PC-3 (cell line): ENCODE measurements around the gene NOC2L. TPM values are rescaled to one million over a fixed set of nuclear protein-coding genes. Genes with fewer than 3 reads are reported as not detected.
A peak's percentile ranks its signal among the peaks of the same experiment; 100 is the strongest.

Source experiments
- ATAC-seq: fragments of 200-7000 bp; cut with Tn5 transposase; 2 replicates; pipeline ENCODE4 v1.9.1; 2020; ENCODE audit warnings: mild to moderate bottlenecking, moderate library complexity
- BruUV-seq: library from RNA; stranded (reverse); fragments of 400-500 nt; replicated peaks from 2 replicates; lab custom pipeline; 2021; lab: Mats Ljungman, UMichigan
- CTCF ChIA-PET: fragments of 300-600 bp; sonication (Branson Sonifier 250); formaldehyde crosslinking; loops from one replicate; lab custom pipeline; 2022; ENCODE audit warnings: antibody characterized with exemption; lab: Charles Lee
- POLR2A ChIA-PET: fragments of 300-600 bp; sonication (Branson Sonifier 250); formaldehyde crosslinking; loops from one replicate; lab custom pipeline; 2022; ENCODE audit warnings: antibody characterized with exemption; ENCODE audit not compliant: unreplicated experiment; lab: Charles Lee
- DNase-seq: peaks from one replicate; pipeline ENCODE4 v3.0.0-alpha.2; 2015
- H2AFZ ChIP-seq: fragments of 300-600 bp; sonication (generic); 2 replicates; pipeline ENCODE4 v1.6.0; 2016; ENCODE audit warnings: antibody characterized with exemption, low read length
- H3F3A ChIP-seq: fragments of 300-600 bp; sonication (generic); one replicate; pipeline ENCODE4 v1.6.0; 2017; ENCODE audit warnings: antibody characterized with exemption, low read length, control low read depth, mild to moderate bottlenecking; ENCODE audit not compliant: unreplicated experiment
- H3K27ac ChIP-seq: fragments of 300-600 bp; sonication (generic); 2 replicates; pipeline ENCODE4 v1.5.1; 2016; ENCODE audit warnings: mild to moderate bottlenecking, low read length
- H3K27me3 ChIP-seq: fragments of 300-600 bp; sonication (generic); 2 replicates; pipeline ENCODE4 v1.6.1; 2016; ENCODE audit warnings: low read length, mixed read lengths
- H3K36me3 ChIP-seq: fragments of 300-600 bp; sonication (generic); 2 replicates; pipeline ENCODE4 v1.6.1; 2016; ENCODE audit warnings: low read depth, mixed run types, low read length, mixed read lengths
- H3K4me1 ChIP-seq: fragments of 300-600 bp; sonication (generic); 2 replicates; pipeline ENCODE4 v1.5.1; 2016; ENCODE audit warnings: low read length; ENCODE audit not compliant: insufficient read depth
- H3K4me2 ChIP-seq: fragments of 300-600 bp; sonication (generic); 2 replicates; pipeline ENCODE4 v1.6.0; 2016; ENCODE audit warnings: low read length
- H3K4me3 ChIP-seq: fragments of 300-600 bp; sonication (generic); 2 replicates; pipeline ENCODE4 v1.5.1; 2016; ENCODE audit warnings: mild to moderate bottlenecking, low read length, mixed read lengths
- H3K79me2 ChIP-seq: fragments of 300-600 bp; sonication (generic); 2 replicates; pipeline ENCODE4 v1.6.1; 2017; ENCODE audit warnings: low read length, mixed read lengths
- H3K9ac ChIP-seq: fragments of 300-600 bp; sonication (generic); 2 replicates; pipeline ENCODE4 v1.6.0; 2016; ENCODE audit warnings: mild to moderate bottlenecking, low read length
- H3K9me2 ChIP-seq: fragments of 300-600 bp; sonication (generic); replicated peaks from 2 replicates; pipeline ENCODE4 v1.6.1; 2016; ENCODE audit warnings: mixed run types, low read length, mixed read lengths
- H3K9me3 ChIP-seq: fragments of 300-600 bp; sonication (generic); 2 replicates; pipeline ENCODE4 v1.6.1; 2016; ENCODE audit warnings: low read length, mixed read lengths
- H4K20me1 ChIP-seq: fragments of 300-600 bp; sonication (generic); 2 replicates; pipeline ENCODE4 v1.6.1; 2016; ENCODE audit warnings: low read length, mixed read lengths
- CTCF ChIP-seq: fragments of 300-600 bp; sonication (generic); conservative IDR thresholded peaks from 2 replicates; pipeline ENCODE4 v1.5.1; 2017; ENCODE audit warnings: antibody characterized with exemption, low read depth, mild to moderate bottlenecking, low read length
- EZH2 ChIP-seq: fragments of 300-600 bp; sonication (generic); IDR thresholded peaks from one replicate; pipeline ENCODE4 v1.6.1; 2017; ENCODE audit warnings: antibody characterized with exemption, mild to moderate bottlenecking, low read length; ENCODE audit not compliant: unreplicated experiment
- EZH2phosphoT487 ChIP-seq: fragments of 300-600 bp; sonication (generic); IDR thresholded peaks from 2 replicates; pipeline ENCODE4 v1.6.1; 2018; ENCODE audit warnings: mild to moderate bottlenecking, antibody characterized with exemption, low read length, borderline replicate concordance
- intact Hi-C: fragments of 100-400 bp; cut with micrococcal nuclease; formaldehyde crosslinking; loops from 2 replicates; pipeline ENCODE4 v1.9.0; 2023
- total RNA-seq: library from RNA; depleted of rRNA; stranded (reverse); fragments of >200 nt; gene quantifications from 2 replicates; pipeline ENCODE4 v1.2.3, GENCODE V29; 2014

NOC2L gene
- total RNA-seq, 1 experiment from 2014 or later, result 262 TPM

GRCh38 chr1:923991-924655, 34.9 kb downstream of the NOC2L start:
- no TSS peak for BruUV-seq
- ChIA-PET CTCF (no interaction called here), POLR2A (no interaction called here)
- Histone ChIP-seq H3K27me3 (peaks cover 74% of the 10 kb centered on the region), H3K79me2 (no peaks in the 10 kb centered on the region), H4K20me1 (no peaks in the 10 kb centered on the region), H3K4me1 (peaks cover 10% of the 10 kb centered on the region), H3K9me3 (no peaks in the 10 kb centered on the region), H3F3A (no peaks in the 10 kb centered on the region), H2AFZ (peak overlapping the region; percentile 61; the same call in 1 of the 2 replicates), H3K9ac (no peak overlapping the region), H3K9me2 (no peaks in the 10 kb centered on the region), H3K4me3 (peak overlapping the region; percentile 57), H3K4me2 (peak overlapping the region; percentile 85), H3K27ac (no peak overlapping the region), H3K36me3 (no peaks in the 10 kb centered on the region)
- TF ChIP-seq CTCF, result no peak
- no peak for TF ChIP-seq EZH2
- no peak for TF ChIP-seq EZH2phosphoT487
- ATAC-seq (peak; percentile 1), DNase-seq (no peak)
- intact Hi-C loops, result no loop called here

GRCh38 chr1:923131-923990, 35.7 kb downstream of the NOC2L start, which contains the start of gene SAMD11:
Gene SAMD11, plus strand, starts transcription at chr1:923923. Its CDS starts 509 bp downstream, at chr1:924432.
- Histone ChIP-seq H3F3A (no peaks in the 10 kb centered on the region), H3K9ac (no peak within 1 kb of the TSS), H3K27me3 (peaks cover 81% of the 10 kb centered on the region), H3K9me2 (no peaks in the 10 kb centered on the region), H3K4me3 (peak within 1 kb of the TSS; percentile 57), H3K36me3 (no peaks in the 10 kb centered on the region), H3K27ac (no peak within 1 kb of the TSS), H3K9me3 (no peaks in the 10 kb centered on the region), H2AFZ (peak within 1 kb of the TSS; percentile 61), H4K20me1 (no peaks in the 10 kb centered on the region), H3K4me2 (peak within 1 kb of the TSS; percentile 85), H3K4me1 (peaks cover 10% of the 10 kb centered on the region), H3K79me2 (no peaks in the 10 kb centered on the region)
- ChIA-PET POLR2A (no interaction called here), CTCF (no interaction called here)
- intact Hi-C loops, result no loop called here
- TF ChIP-seq EZH2, result no peak
- TF ChIP-seq CTCF, result no peak
- no peak for TF ChIP-seq EZH2phosphoT487
- DNase-seq (peak; percentile 81), ATAC-seq (peak; percentile 40)
- BruUV-seq, result no TSS peak
